ENCODE data around the gene GGACT.

GGACT gene

GRCh38 chr13:100523411-100523810, 65.2 kb downstream of the GGACT start:
- no peaks in the 10 kb centered on the region for H3K4me1 ChIP-seq (ENCODE audit: insufficient read depth, poor library complexity, severe bottlenecking)
- no peak for ATAC-seq (ENCODE audit: low read depth)
- no peak for TF ChIP-seq CTCF (IDR thresholded peaks at IDR 0.05; ENCODE audit: poor library complexity, severe bottlenecking)

GRCh38 chr13:100522618-100523309, 65.8 kb downstream of the GGACT start:
- no peak for DNase-seq (ENCODE audit: low spot score)
- Histone ChIP-seq H3K36me3 (ENCODE audit: low read depth) (no peaks in the 10 kb centered on the region), H3K4me1 (ENCODE audit: insufficient read depth, poor library complexity, severe bottlenecking) (no peaks in the 10 kb centered on the region), H3K4me3 (ENCODE audit: severe bottlenecking) (no peak overlapping the region), H3K27me3 (ENCODE audit: insufficient read depth, poor library complexity, severe bottlenecking) (no peaks in the 10 kb centered on the region), H3K9me3 (ENCODE audit: severe bottlenecking) (no peaks in the 10 kb centered on the region), H3K27ac (ENCODE audit: poor library complexity, severe bottlenecking) (no peak overlapping the region)
- no peak for TF ChIP-seq CTCF (IDR thresholded peaks at IDR 0.05; ENCODE audit: poor library complexity, severe bottlenecking)
- no peak for ATAC-seq (ENCODE audit: low read depth)

More at GRCh38 chr13:100523411-100523810, 65.2 kb downstream of the GGACT start:
- no peak overlapping the region for H3K27ac ChIP-seq (ENCODE audit: poor library complexity, severe bottlenecking)
- no peaks in the 10 kb centered on the region for H3K27me3 ChIP-seq (ENCODE audit: insufficient read depth, poor library complexity, severe bottlenecking)
- H3K4me3 ChIP-seq (ENCODE audit: severe bottlenecking): no peak overlapping the region
- no peaks in the 10 kb centered on the region for H3K9me3 ChIP-seq (ENCODE audit: severe bottlenecking)
- no peaks in the 10 kb centered on the region for H3K36me3 ChIP-seq (ENCODE audit: low read depth)
- DNase-seq (ENCODE audit: low spot score): no peak

GRCh38 chr13:100521851-100522617, 66.6 kb downstream of the GGACT start:
- no peaks in the 10 kb centered on the region for H3K27me3 ChIP-seq (ENCODE audit: insufficient read depth, poor library complexity, severe bottlenecking)
- DNase-seq (ENCODE audit: low spot score) (no peak), ATAC-seq (ENCODE audit: low read depth) (no peak)
- H3K4me1 ChIP-seq (ENCODE audit: insufficient read depth, poor library complexity, severe bottlenecking): no peaks in the 10 kb centered on the region
- H3K27ac ChIP-seq (ENCODE audit: poor library complexity, severe bottlenecking): no peak overlapping the region
- H3K9me3 ChIP-seq (ENCODE audit: severe bottlenecking): no peaks in the 10 kb centered on the region
- TF ChIP-seq CTCF (IDR thresholded peaks at IDR 0.05; ENCODE audit: poor library complexity, severe bottlenecking): no peak
- H3K4me3 ChIP-seq (ENCODE audit: severe bottlenecking): no peak overlapping the region
- no peaks in the 10 kb centered on the region for H3K36me3 ChIP-seq (ENCODE audit: low read depth)

GRCh38 chr13:100520936-100521850, 67.4 kb downstream of the GGACT start:
- H3K9me3 ChIP-seq (ENCODE audit: severe bottlenecking): no peaks in the 10 kb centered on the region
- DNase-seq (ENCODE audit: low spot score): no peak
- TF ChIP-seq CTCF (IDR thresholded peaks at IDR 0.05; ENCODE audit: poor library complexity, severe bottlenecking): no peak
- no peak for ATAC-seq (ENCODE audit: low read depth)
- no peaks in the 10 kb centered on the region for H3K4me1 ChIP-seq (ENCODE audit: insufficient read depth, poor library complexity, severe bottlenecking)
- H3K27ac ChIP-seq (ENCODE audit: poor library complexity, severe bottlenecking): no peak overlapping the region
- H3K4me3 ChIP-seq (ENCODE audit: severe bottlenecking): no peak overlapping the region
- H3K36me3 ChIP-seq (ENCODE audit: low read depth): no peaks in the 10 kb centered on the region; the same call in 1 of the 2 replicates
- no peaks in the 10 kb centered on the region for H3K27me3 ChIP-seq (ENCODE audit: insufficient read depth, poor library complexity, severe bottlenecking)
